ENCODE measurements around the gene PYURF. TPM values are rescaled to one million over a fixed set of nuclear protein-coding genes. Genes with fewer than 3 reads are reported as not detected.

Gene PYURF
- total RNA-seq, 1 experiment from 2014 or later = 41.2 TPM

- no peak for DNase-seq (ENCODE audit: low spot score)
- Histone ChIP-seq H3K9me3 (ENCODE audit: low read depth, low read length, poor library complexity, severe bottlenecking) (no peaks in the 10 kb centered on the region), H3K36me3 (ENCODE audit: insufficient read depth, low read length, poor library complexity, severe bottlenecking) (no peaks in the 10 kb centered on the region), H3K27ac (ENCODE audit: low read depth, low read length, poor library complexity, severe bottlenecking) (no peak overlapping the region), H3K4me1 (ENCODE audit: insufficient read depth, low read length, poor library complexity, severe bottlenecking) (no peaks in the 10 kb centered on the region), H3K27me3 (replicated peaks; ENCODE audit: insufficient read depth, low read depth, low read length, poor library complexity) (no peaks in the 10 kb centered on the region), H3K4me3 (ENCODE audit: low read depth, low read length, poor library complexity, severe bottlenecking) (no peak overlapping the region)
- no peak for TF ChIP-seq CTCF (conservative IDR thresholded peaks at IDR 0.05; ENCODE audit: low read depth, low read length)
- no peak for TF ChIP-seq EZH2 (IDR thresholded peaks at IDR 0.05; ENCODE audit: borderline replicate concordance, low read depth, low read length, poor library complexity, severe bottlenecking)
- CTCF ChIA-PET = interaction anchor here (0.7 to 1.0 kb wide), 5 partner anchors 145 to 303 kb away, joined by 3 to 20 read pairs (median 3); no protein-coding TSS in a partner anchor
- BruUV-seq (replicated peaks) = no TSS peak
- POLR2A ChIA-PET (ENCODE audit: low non-redundant PET) = no interaction called here
- intact Hi-C loops (cut with micrococcal nuclease; ENCODE audit: unreplicated experiment) = loop anchor here (1.0 to 10.0 kb wide), 4 partner anchors 146 to 660 kb away; no protein-coding TSS in a partner anchor
These were observed 8.7 kb downstream of the PYURF start for GRCh38 chr4:88514557-88515511.

- Histone ChIP-seq H3K36me3 (ENCODE audit: insufficient read depth, low read length, poor library complexity, severe bottlenecking) (no peaks in the 10 kb centered on the region), H3K4me3 (ENCODE audit: low read depth, low read length, poor library complexity, severe bottlenecking) (no peak overlapping the region), H3K27me3 (replicated peaks; ENCODE audit: insufficient read depth, low read depth, low read length, poor library complexity) (no peaks in the 10 kb centered on the region), H3K4me1 (ENCODE audit: insufficient read depth, low read length, poor library complexity, severe bottlenecking) (no peaks in the 10 kb centered on the region), H3K27ac (ENCODE audit: low read depth, low read length, poor library complexity, severe bottlenecking) (no peak overlapping the region), H3K9me3 (ENCODE audit: low read depth, low read length, poor library complexity, severe bottlenecking) (no peaks in the 10 kb centered on the region)
- ChIA-PET CTCF (no interaction called here), POLR2A (ENCODE audit: low non-redundant PET) (no interaction called here)
- TF ChIP-seq EZH2 (IDR thresholded peaks at IDR 0.05; ENCODE audit: borderline replicate concordance, low read depth, low read length, poor library complexity, severe bottlenecking) (no peak), CTCF (conservative IDR thresholded peaks at IDR 0.05; ENCODE audit: low read depth, low read length) (no peak)
- intact Hi-C loops (cut with micrococcal nuclease; ENCODE audit: unreplicated experiment) = loop anchor here (10.0 kb wide), 2 partner anchors 476 to 656 kb away; no protein-coding TSS in a partner anchor
- no peak for DNase-seq (ENCODE audit: low spot score)
- BruUV-seq (replicated peaks) = no TSS peak
These were observed 12.3 kb downstream of the PYURF start for GRCh38 chr4:88511236-88511635.

- ChIA-PET POLR2A (ENCODE audit: low non-redundant PET) (no interaction called here), CTCF (no interaction called here)
- BruUV-seq (replicated peaks) = no TSS peak
- H3K4me3 ChIP-seq (ENCODE audit: low read depth, low read length, poor library complexity, severe bottlenecking) = no peak overlapping the region
- H3K4me1 ChIP-seq (ENCODE audit: insufficient read depth, low read length, poor library complexity, severe bottlenecking) = no peaks in the 10 kb centered on the region
- H3K36me3 ChIP-seq (ENCODE audit: insufficient read depth, low read length, poor library complexity, severe bottlenecking) = no peaks in the 10 kb centered on the region
- no peaks in the 10 kb centered on the region for H3K27me3 ChIP-seq (replicated peaks; ENCODE audit: insufficient read depth, low read depth, low read length, poor library complexity)
- no peak for DNase-seq (ENCODE audit: low spot score)
- no peak overlapping the region for H3K27ac ChIP-seq (ENCODE audit: low read depth, low read length, poor library complexity, severe bottlenecking)
- no peak for TF ChIP-seq CTCF (conservative IDR thresholded peaks at IDR 0.05; ENCODE audit: low read depth, low read length)
- TF ChIP-seq EZH2 (IDR thresholded peaks at IDR 0.05; ENCODE audit: borderline replicate concordance, low read depth, low read length, poor library complexity, severe bottlenecking) = no peak
- intact Hi-C loops (cut with micrococcal nuclease; ENCODE audit: unreplicated experiment) = no loop called here
- H3K9me3 ChIP-seq (ENCODE audit: low read depth, low read length, poor library complexity, severe bottlenecking) = no peaks in the 10 kb centered on the region
These were observed 20.2 kb downstream of the PYURF start for GRCh38 chr4:88503344-88503743.

Data from A673 (cell line).